Stomach (tissue), 9 donors: ENCODE data around the gene BAHD1. TPM values are rescaled to one million over a fixed set of nuclear protein-coding genes. Genes with fewer than 3 reads are reported as not detected.

Experiments used
- DNase-seq, 2 donors: peaks; one replicate each; pipeline versions ENCODE4 v3.0.0 to v3.0.0-alpha.2; 2013 to 2019
- H3K27ac ChIP-seq, 5 donors: fragments of 200-600 bp in 4 of 5; sonication (generic) in 4 of 5; one replicate each; pipeline ENCODE4 v1.5.1; 2013 to 2019; ENCODE audit warnings: mild to moderate bottlenecking in 1 of 5, moderate library complexity in 1 of 5
- H3K27me3 ChIP-seq, 3 donors: fragments of 200-600 bp; sonication (generic); one replicate each; pipeline ENCODE4 v1.5.1; 2017 to 2019; ENCODE audit warnings: mixed run types in 1 of 3
- H3K36me3 ChIP-seq, 4 donors: fragments of 200-600 bp; sonication (generic); 1 replicate in 3 of 4; 2 replicates in 1 of 4; pipeline ENCODE4 v1.5.1; 2016 to 2019
- H3K4me1 ChIP-seq, 4 donors: fragments of 200-600 bp; sonication (generic); one replicate each; pipeline ENCODE4 v1.5.1; 2016 to 2019
- H3K4me3 ChIP-seq, 4 donors: fragments of 200-600 bp; sonication (generic) in 3 of 4; one replicate each; pipeline ENCODE4 v1.5.1; 2016 to 2019; ENCODE audit warnings: mild to moderate bottlenecking in 1 of 4
- H3K9me3 ChIP-seq, 4 donors: fragments of 200-600 bp; sonication (generic); one replicate each; pipeline ENCODE4 v1.5.1; 2016 to 2019
- CTCF ChIP-seq, 7 experiments: fragments of 450-650 bp in 4 of 7; fragments of 200-600 bp in 3 of 7; sonication (generic) in 3 of 7; IDR thresholded peaks; one replicate each; pipeline ENCODE4 v1.5.1; 2016 to 2019; ENCODE audit warnings: antibody characterized with exemption in 7 of 7, control low read depth in 2 of 7, mild to moderate bottlenecking in 1 of 7
- EP300 ChIP-seq: sonication (generic); formaldehyde crosslinking; IDR thresholded peaks from one replicate; pipeline ENCODE4 v1.6.1; 2017; ENCODE audit warnings: antibody characterized with exemption
- POLR2A ChIP-seq, 4 donors: fragments of 450-650 bp; IDR thresholded peaks; one replicate each; pipeline ENCODE4 v1.6.1; 2016; ENCODE audit warnings: antibody characterized with exemption in 4 of 4, control low read depth in 2 of 4, mild to moderate bottlenecking in 1 of 4, moderate library complexity in 1 of 4
- POLR2AphosphoS5 ChIP-seq, 3 donors: sonication (generic); formaldehyde crosslinking; IDR thresholded peaks; one replicate each; pipeline ENCODE4 v1.6.1; 2016; ENCODE audit warnings: antibody characterized with exemption in 3 of 3
- WGBS, 5 donors: extraction: QIAGEN DNeasy Blood & Tissue Kit in 3 of 5; methylation state at CpG; one replicate each; pipeline versions ENCODE4 v1.1.5 to v1.1.7; 2013 to 2018; 5-methylcytosine and 5-hydroxymethylcytosine counted together
- intact Hi-C: fragments of 100-400 bp; cut with DNase I; formaldehyde crosslinking; loops from one replicate; pipeline ENCODE4 v1.15.1; 2023; ENCODE audit warnings: low total_unique reads
- polyA plus RNA-seq, 3 donors: library from polyadenylated mRNA; stranded (reverse); fragments of 200-250 nt; gene quantifications; one replicate each; pipeline ENCODE4 v1.2.3, GENCODE V29; 2013
- total RNA-seq, 5 donors: library from RNA; depleted of rRNA; stranded (reverse); fragments of >200 nt; gene quantifications; one replicate each; pipeline versions ENCODE4 v1.1.0 to v1.2.3, GENCODE V29; 2014 to 2016
- donor health status: healthy with polysubstance abuse.
- donor health status: Bipolar disorder and iron deficiency.
- donor health status: healthy.

BAHD1 gene
- total and polyA plus RNA-seq, 8 donors = 5.3 to 35.9 (median 9.9) TPM

GRCh38 chr15:40409366-40409765 is 31.4 kb upstream of the BAHD1 start:
- Histone ChIP-seq H3K27ac (no peak overlapping the region), H3K9me3 (no peaks in the 10 kb centered on the region), H3K36me3 (peaks cover 32 to 71% (median 70%) of the 10 kb centered on the region in 4 donors), H3K4me3 (no peak overlapping the region), H3K27me3 (no peaks in the 10 kb centered on the region), H3K4me1 (peaks cover 14 to 44% (median 39%) of the 10 kb centered on the region in 4 donors)
- no peak for TF ChIP-seq CTCF (IDR thresholded peaks at IDR 0.05)
- no peak for TF ChIP-seq POLR2AphosphoS5 (IDR thresholded peaks at IDR 0.05)
- no peak for TF ChIP-seq EP300
- no peak for TF ChIP-seq POLR2A (IDR thresholded peaks at IDR 0.05)
- intact Hi-C loops = no loop called here
- WGBS, 5 donors = 63 to 84% (median 75%) methylated on average over 3 of the region's 3 CpGs
- DNase-seq = no peak

DNA sequence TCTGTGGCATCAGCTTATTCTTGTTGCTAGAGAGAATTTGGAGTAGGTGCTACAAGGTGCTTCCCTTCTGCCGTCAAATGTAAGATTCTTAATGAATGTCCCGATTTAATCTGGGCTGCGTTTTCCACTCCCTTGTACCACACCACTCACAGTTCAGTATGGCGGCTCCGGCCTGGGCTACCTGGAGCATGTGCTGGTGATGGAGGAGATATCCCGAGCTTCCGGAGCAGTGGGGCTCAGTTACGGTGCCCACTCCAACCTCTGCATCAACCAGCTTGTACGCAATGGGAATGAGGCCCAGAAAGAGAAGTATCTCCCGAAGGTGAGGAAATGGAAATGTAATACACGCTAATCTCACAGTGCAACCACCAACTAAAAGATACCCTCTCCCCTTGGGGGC is 30.3 kb upstream of the BAHD1 start:
- Histone ChIP-seq H3K27me3 (no peaks in the 10 kb centered on the region), H3K4me3 (no peak overlapping the region), H3K9me3 (no peaks in the 10 kb centered on the region), H3K27ac (no peak overlapping the region), H3K4me1 (peaks cover 10 to 35% (median 31%) of the 10 kb centered on the region in 4 donors), H3K36me3 (peaks cover 43 to 82% (median 81%) of the 10 kb centered on the region in 4 donors)
- WGBS, 5 donors = 94 to 96% (median 95%) methylated on average over 11 of the region's 11 CpGs
- intact Hi-C loops = loop anchor here (10.0 kb wide), 1 partner anchor 46 kb away; no protein-coding TSS in a partner anchor
- DNase-seq = no peak
- no peak for TF ChIP-seq EP300
- TF ChIP-seq POLR2AphosphoS5 (IDR thresholded peaks at IDR 0.05) = no peak

GRCh38 chr15:40412095-40412759 is 28.5 kb upstream of the BAHD1 start:
- H3K27me3 ChIP-seq = no peaks in the 10 kb centered on the region
- DNase-seq = peak in 1 of 2 donors; percentile 76
- peaks cover under 1 to 22% (median 17%) of the 10 kb centered on the region in 4 donors for H3K4me1 ChIP-seq
- WGBS, 5 donors = 58 to 65% (median 62%) methylated on average over 7 of the region's 7 CpGs
- no peak overlapping the region for H3K27ac ChIP-seq
- intact Hi-C loops = loop anchor here (10.0 kb wide), 1 partner anchor 47 kb away; no protein-coding TSS in a partner anchor
- H3K4me3 ChIP-seq = no peak overlapping the region
- TF ChIP-seq POLR2A (IDR thresholded peaks at IDR 0.05) (no peak), POLR2AphosphoS5 (IDR thresholded peaks at IDR 0.05) (peak in 1 of 3 donors; percentile 40)
- no peaks in the 10 kb centered on the region for H3K9me3 ChIP-seq
- peaks cover 55 to 99% (median 97%) of the 10 kb centered on the region in 4 donors for H3K36me3 ChIP-seq

DNA sequence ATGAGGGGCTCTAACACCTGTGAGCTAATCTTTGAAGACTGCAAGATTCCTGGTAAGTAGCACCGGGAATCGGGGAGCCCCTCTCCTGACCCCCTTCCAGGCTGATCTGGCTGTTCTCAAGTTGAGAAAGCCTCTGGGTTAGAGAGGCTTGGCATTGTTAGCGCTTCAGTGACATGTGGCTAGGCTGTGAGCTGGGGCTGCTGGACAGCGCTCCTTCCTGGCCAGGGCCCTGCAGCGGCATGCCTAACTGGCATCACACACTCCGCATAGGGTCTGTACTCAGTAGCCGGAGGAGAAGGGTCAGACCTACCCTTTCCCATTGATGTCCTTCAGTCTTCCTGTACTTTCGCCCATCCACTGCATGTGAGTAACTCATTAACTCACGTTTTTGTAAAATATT is 27.7 kb upstream of the BAHD1 start:
- WGBS, 5 donors = 92 to 96% (median 94%) methylated on average over 9 of the region's 9 CpGs
- Histone ChIP-seq H3K27ac (no peak overlapping the region), H3K9me3 (no peaks in the 10 kb centered on the region), H3K27me3 (no peaks in the 10 kb centered on the region), H3K4me3 (no peak overlapping the region), H3K4me1 (peaks cover 0 to 14% (median 12%) of the 10 kb centered on the region in 4 donors), H3K36me3 (peaks cover 50 to 99% (median 98%) of the 10 kb centered on the region in 4 donors)
- TF ChIP-seq POLR2A (IDR thresholded peaks at IDR 0.05) (no peak), EP300 (no peak), CTCF (IDR thresholded peaks at IDR 0.05) (no peak), POLR2AphosphoS5 (IDR thresholded peaks at IDR 0.05) (no peak)
- no peak for DNase-seq
- intact Hi-C loops = loop anchor here (10.0 kb wide), 1 partner anchor 48 kb away; no protein-coding TSS in a partner anchor

DNA sequence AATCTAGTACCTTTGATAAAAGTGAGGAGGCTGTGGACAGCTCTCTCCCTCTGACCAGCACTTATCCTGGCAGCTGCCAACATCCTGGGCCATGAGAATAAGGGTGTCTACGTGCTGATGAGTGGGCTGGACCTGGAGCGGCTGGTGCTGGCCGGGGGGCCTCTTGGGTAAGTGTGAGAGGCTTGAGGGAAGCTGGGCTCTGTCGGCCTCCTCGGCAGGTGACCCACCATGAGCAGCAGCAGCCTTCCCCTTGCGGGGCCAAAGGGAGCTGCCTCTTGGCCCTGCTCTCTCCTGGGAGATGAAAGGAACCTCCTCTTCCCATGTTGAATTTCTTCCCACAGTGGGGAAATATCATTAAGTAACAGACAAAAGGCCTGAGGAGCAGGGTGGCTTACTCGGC is 25.9 kb upstream of the BAHD1 start:
- Histone ChIP-seq H3K4me1 (peaks cover 0 to 14% (median 11%) of the 10 kb centered on the region in 4 donors), H3K9me3 (no peaks in the 10 kb centered on the region), H3K36me3 (peaks cover 50 to 95% (median 91%) of the 10 kb centered on the region in 4 donors), H3K4me3 (no peak overlapping the region), H3K27me3 (no peaks in the 10 kb centered on the region), H3K27ac (no peak overlapping the region)
- DNase-seq = no peak
- TF ChIP-seq POLR2AphosphoS5 (IDR thresholded peaks at IDR 0.05) (no peak), EP300 (no peak), POLR2A (IDR thresholded peaks at IDR 0.05) (no peak), CTCF (IDR thresholded peaks at IDR 0.05) (no peak)
- 87 to 93% (median 91%) methylated on average over 6 to 7 of the region's 7 CpGs for WGBS, 5 donors
- intact Hi-C loops = loop anchor here (10.0 kb wide), 1 partner anchor 50 kb away; no protein-coding TSS in a partner anchor
